Stomach (tissue), 4 donors: Measurements from ENCODE around the gene STK32C.

ENCODE experiments used
- CTCF ChIP-seq, 7 experiments: fragments of 450-650 bp in 4 of 7; fragments of 200-600 bp in 3 of 7; sonication (generic) in 3 of 7; IDR thresholded peaks; one replicate each; pipeline ENCODE4 v1.5.1; 2016 to 2019; ENCODE audit warnings: antibody characterized with exemption in 7 of 7, control low read depth in 2 of 7, mild to moderate bottlenecking in 1 of 7
- POLR2A ChIP-seq, 4 donors: fragments of 450-650 bp; IDR thresholded peaks; one replicate each; pipeline ENCODE4 v1.6.1; 2016; ENCODE audit warnings: antibody characterized with exemption in 4 of 4, control low read depth in 2 of 4, mild to moderate bottlenecking in 1 of 4, moderate library complexity in 1 of 4

DNA sequence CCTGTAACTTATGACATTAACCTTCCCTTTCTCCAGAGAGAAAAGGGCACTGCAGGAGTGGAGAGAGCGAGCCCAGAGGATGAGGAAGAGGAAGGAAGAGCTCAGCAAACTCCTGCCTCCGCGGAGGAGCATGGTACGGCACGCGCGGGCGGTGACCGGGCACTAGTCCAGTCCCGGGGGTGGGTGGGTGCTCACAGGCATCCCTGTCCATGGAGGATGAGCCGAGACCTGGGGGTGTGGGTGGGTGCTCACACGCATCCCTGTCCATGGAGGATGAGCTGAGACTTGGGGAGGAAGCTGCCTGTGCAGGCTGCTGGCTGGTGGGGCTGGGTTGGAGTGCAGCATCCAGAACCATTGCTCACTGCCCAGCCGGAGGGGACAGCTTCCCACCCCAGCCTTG lies 48.0 kb upstream of the STK32C start:
- TF ChIP-seq POLR2A (IDR thresholded peaks at IDR 0.05): no peak
- no peak for TF ChIP-seq CTCF (IDR thresholded peaks at IDR 0.05)
